Stimulated activated CD4-positive, alpha-beta T cell treated with anti-CD3 and anti-CD28 coated beads, TNF-alpha, amount 100 ng/mL, for 24 hours (primary cell): Measurements from ENCODE around the gene CD44.
"Not testable (repeated sequence)": the region's sequence is repeated elsewhere in the genome, so short reads cannot be mapped to it uniquely, and the experiment has no call there.

Experiments used
- DNase-seq, 3 experiments: peaks; one replicate each; pipeline ENCODE4 v3.0.0-alpha.2; 2020; ENCODE audit warnings: low read depth in 3 of 3

Gene CD44

DNA sequence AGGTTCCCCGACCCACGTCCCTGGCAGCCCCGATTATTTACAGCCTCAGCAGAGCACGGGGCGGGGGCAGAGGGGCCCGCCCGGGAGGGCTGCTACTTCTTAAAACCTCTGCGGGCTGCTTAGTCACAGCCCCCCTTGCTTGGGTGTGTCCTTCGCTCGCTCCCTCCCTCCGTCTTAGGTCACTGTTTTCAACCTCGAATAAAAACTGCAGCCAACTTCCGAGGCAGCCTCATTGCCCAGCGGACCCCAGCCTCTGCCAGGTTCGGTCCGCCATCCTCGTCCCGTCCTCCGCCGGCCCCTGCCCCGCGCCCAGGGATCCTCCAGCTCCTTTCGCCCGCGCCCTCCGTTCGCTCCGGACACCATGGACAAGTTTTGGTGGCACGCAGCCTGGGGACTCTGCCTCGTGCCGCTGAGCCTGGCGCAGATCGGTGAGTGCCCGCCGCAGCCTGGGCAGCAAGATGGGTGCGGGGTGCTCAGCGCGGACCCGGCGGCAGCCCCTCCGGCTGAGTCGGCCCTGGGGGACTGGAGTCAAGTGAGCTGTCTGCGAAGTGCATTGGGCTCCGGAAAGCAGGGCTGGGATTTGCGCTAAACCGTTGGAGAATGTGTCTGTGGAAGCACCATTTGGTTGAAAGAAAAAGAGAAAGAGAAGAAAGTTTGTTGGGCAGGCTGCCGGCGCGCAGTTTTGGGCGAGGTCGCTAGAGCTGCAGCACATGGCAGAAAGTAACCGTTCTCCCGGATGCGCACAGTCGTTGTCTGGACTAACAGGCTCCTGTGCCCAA, at the start of gene CD44:
Gene CD44, plus strand, starts transcription at position 229 of the 779 bp plus-strand sequence. Its CDS starts 133 bp downstream, at position 362.
- peak; percentile 60 to 74 (median 70) for DNase-seq

DNA sequence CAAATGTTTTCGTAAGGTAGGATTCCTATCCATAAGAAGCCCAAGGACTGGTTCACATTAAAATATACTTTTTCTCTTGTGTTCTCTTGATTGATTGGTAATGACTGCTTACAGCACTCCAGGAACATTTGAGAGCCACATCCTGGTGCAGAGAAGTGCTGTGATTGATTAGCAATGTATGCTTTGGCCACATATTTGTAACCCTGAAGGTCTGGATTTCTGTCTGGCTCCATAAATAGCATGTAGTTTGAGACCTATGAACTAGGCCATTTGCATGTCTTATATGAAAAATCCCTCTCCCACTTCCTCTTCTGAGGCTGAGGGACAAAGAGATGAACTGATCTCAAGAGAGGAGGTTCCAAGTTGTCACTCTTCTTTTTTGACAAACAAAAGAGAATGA, 49.3 kb upstream of the CD44 start:
- no peak for DNase-seq

DNA sequence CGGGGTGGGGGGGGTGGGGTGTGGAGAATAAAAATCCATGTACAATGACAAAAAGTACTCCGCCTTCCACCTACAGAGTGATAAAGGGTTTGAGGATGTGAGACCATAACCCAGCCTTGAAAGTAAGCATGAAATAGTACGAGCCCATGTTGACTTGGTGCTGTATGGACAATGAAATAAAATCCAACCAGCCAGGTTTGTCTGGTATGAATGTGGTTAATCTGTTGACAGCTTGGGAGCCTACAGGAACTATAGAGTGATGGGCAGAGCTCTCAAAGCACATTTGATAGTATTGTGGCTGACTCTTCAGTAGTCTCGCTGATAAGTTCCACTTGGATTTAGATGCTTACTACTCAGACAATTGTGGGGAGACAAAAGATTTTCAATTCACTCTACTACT, 48.8 kb upstream of the CD44 start:
- DNase-seq = no peak

DNA sequence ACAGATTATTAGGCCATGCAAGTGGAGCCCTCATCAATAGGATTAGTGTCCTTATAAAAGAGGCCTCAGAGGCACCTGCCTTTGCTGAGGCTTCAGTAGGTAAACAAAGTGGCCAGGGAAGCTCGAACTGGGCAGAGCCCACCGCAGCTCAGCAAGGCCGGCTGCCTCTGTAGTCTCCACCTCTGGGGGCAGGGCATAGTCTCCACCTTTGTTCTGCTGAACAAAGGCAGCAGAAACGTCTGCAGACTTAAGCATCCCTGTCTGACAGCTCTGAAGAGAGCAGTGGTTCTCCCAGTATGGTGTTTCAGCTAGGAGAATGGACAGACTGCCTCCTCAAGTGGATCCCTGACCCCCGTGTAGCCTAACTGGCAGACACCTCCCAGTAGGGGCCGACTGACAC, 48.0 kb upstream of the CD44 start:
- not testable (repeated sequence) for DNase-seq

DNA sequence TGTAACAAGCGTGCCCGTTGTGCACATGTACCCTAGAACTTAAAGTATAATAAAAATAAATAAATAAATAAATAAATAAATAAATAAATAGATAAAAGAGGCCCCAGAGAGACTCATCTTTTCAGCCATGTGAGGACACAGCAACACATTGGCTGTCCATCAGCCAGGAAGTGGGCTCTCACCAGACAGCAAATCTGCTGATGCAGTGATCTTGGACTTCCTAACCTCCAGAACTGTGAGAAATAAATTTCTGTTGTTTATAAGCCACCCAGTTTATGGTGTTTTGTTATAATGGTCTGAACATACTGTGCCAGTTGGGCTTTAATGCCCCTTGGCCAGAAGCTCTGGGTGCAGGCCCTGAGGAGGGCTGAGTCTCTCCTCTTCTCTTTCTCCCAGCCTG, 42.2 kb upstream of the CD44 start:
- no peak for DNase-seq

DNA sequence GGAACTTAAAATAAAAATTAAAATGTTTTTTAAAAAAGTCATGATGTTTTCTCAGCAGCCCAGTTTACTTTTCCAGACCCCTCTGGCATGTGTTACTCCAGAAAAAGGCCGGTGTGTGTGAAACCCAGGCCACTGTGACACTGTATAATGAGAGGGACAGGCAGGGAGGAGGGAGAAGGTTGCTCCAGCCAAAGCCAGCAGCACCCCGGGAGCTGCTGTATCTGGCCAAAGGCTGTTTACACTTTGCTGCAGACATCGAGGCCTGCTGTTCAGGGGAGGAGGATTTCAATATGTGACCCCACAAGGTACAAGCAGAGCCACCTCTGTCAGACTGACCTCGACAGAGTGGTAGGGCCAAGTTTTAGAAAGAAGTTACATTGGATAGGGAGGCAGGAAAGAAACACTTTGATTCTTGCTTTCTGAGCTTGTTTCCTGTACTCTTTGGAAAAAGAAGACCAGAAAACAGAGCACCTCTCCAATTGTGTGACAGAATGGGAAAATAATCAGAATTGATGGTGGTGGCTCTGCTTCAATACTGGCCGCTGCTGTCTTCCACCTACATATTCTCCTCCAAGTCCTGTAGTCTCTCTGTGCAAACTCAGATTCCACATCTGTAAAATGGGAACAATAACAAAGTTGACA, 41.0 kb upstream of the CD44 start:
- no peak for DNase-seq

DNA sequence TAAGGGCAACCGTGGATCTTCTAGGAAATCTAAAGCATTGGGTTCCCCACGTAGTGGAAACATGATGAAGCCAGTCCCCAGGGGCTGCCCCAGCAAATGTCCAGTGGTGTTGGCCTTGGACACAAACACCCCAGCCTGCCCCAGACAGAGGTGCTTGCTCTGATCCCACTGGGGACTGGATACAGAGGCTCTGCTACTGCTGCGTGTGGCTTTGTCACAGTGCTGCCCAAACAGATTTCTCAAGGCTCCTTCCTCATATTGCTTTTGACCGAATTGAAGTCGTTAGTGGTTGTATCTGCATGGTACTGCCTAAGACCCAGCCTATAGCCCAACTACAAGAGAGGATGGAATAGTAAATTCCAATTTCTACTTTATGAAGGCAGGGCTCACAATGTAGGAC, 40.1 kb upstream of the CD44 start:
- no peak for DNase-seq

DNA sequence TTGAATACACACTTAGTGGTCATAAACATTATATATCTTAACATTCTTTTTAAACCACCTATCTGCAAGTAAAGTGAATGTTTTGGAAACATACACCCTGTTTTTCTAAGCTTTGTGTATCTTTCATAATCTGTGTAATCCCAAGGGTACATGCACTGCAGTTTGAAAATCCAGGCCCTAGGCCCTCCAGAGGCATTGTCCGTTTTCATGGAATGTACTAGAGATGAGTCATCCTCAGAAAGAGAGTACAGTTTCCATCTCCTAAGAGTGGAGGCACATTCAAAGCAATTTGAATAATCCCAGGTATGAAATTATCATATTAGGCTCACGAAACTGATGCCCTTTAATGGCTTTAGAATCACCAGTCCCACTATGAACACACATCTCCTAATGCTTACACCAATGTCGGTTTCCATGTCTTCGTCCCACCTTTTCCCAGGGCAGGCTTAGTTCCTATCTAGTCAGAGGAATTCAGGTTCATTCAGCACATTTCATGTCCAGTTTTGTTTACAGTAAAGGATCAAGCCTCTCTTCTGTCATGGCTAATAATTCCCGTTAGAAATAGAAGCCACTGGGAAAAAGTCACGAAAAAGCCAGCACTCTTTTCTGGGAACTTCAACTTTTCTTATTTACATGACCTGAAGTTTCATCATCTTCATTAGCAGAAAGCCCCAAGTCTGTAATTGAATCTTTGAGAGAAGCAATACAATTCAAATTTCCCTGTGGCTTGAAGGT, 39.5 kb upstream of the CD44 start:
- no peak for DNase-seq

DNA sequence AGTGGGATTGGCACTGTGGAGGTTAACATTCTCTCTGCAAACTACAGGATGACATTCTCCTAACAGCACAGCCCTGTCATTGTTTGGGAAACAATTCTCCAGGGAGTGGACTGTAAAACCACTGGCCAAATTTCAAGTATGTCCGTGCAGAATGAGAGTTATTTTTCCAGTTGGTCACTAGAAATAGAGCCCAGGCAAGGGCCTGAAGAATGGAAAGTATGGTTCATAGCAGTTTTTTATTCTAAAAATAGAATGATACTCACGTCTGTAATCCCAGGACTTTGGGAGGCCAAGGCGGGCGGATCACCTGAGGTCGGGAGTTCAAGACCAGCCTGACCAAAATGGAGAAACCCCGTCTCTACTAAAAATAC, 39.0 kb upstream of the CD44 start:
- no peak for DNase-seq

DNA sequence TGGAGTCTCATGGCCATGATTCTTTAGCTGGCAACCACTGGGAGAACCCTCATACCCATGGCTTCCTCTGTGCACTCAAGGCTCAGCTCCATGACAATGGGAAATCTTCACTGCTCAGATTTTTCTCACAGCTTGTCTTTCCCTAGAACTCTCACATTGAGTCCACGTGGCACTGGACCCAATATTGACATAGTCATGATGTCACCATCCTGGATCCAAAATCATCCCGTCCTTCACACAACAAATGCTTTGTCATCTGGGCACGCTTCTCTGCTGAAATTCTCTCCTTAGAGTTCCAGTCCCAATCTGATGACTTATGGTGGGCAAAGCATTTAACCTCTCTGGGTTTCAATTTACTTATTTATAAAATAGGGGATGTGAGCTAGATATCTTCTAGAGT, 37.7 kb upstream of the CD44 start:
- DNase-seq = no peak

DNA sequence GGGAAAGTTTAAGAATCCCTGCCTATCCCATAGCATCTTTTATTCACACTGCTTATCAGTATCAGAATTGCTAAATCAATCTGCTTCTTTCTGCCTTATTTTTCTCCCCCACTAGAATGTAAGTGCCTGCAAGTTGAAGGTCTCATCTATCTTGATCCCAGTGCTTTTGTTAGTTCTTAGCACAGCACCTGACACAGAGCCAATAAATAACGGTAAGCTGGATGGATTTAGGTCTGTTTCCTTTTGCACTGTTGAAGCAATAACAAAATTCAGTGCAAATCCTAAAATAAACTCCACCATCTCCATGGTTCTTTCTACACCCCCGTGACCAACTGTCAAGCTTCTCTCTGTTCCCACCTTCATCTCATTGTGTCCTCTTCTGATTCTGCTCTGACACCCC, 36.7 kb upstream of the CD44 start:
- no peak for DNase-seq

DNA sequence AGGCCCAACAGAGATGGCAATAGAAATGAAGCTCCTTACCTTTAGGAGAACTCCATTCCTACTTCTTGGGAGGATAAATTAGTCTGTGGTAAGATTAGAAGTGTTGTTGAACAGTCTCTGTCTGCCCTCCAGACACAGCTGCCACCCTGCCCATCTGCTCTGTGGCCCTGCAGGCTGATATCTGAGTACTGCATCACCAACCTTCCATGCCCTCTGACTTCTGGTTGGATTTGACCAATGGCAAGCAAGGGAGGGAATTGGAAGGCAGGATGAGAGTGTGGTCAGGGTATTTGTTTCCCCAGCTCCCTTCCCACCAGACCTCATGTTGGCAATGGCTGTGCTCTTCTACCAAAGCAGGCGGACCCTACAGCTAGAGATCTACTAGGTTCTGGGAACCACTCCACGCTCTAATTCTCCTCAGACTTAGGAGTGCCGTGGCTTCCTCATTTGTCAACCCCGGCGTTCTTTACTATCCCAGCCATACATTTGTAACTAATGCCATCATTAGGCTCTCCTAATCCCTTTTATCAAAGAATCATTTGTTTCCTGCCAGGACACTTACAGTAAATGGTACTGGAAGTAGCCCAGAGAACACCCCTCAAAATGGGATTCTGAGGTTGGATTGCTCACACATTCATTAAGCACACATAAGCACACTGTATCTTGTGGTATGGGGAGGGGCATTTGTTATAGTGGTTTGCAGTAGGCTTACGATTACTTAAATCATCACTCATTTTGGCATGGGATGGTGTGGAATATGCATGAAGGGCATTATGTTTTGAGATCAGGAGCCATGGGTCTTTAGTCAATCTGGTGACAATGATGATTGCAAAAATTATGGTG, 35.4 kb upstream of the CD44 start:
- no peak for DNase-seq

DNA sequence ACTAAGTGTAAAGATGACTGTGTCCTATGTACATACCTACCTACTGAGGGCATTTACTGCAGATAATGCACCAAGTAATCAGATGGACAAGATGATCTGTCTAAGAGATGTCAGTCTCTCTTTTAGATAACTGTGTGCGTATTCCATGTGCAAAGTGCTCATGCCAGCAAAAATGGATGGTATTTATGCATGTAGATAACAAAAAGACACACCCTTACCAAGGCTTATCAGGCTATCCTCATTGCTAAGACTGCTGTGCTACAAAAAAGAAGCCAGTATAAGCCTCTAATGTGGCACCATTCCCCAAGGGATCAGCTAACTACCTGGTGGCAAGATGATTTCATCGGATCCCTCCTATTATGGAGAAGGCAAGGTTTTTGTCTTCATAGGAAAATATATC, 34.3 kb upstream of the CD44 start:
- DNase-seq = no peak

DNA sequence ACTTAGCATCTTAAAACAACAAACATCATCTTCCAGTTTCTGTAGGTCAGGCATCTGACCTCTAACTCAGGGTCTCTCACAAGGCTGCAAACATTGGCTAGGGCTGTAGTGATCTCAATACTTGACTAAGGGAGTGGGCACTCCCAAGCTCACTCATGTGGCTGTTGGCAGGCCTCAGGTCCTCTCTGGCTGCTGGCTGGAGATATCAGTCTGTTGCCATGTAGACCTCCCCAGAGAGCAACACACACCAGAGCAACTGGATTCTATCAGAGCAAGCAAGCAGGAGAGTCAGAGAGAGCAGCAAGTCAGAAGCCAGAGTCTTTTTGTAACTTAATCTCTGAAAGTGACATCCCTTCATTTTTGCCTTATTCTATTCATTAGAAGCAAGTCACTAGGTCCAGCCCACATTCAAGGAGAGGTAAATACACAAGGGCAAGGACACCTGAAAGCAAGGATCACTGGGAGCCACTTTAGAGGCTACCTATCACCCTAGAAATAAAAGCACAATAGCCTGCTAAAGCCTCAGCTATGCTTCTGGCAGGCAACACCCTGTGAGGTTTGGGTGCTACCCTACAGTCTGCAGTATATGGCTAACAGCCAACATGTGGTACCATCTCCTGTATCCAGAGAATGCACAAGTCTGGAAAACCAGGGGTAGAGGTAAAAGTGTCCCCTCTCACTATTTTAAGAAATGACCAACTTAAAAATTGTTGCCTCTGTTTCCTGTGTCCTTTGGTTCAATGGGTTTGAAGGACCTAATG, 33.5 kb upstream of the CD44 start:
- no peak for DNase-seq

DNA sequence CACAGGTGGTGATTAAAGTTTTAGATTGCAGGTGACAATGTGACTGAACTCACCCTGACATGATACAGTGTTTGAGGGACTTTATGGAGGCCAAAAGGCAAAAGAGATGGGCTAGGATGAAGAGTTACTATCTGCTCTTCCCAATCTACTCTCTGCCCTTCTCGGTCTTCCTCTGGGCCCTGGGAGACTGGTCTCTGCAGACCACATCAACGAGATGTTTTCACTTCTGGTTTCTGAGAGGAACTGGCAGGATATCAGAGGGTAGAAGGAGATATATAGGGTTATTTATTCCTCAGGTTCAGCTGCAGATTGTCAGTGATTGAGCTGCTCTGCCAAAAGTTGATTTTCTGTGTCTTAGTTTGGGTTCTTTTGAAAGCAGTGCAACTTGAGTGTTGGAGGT, 32.4 kb upstream of the CD44 start:
- DNase-seq = no peak

DNA sequence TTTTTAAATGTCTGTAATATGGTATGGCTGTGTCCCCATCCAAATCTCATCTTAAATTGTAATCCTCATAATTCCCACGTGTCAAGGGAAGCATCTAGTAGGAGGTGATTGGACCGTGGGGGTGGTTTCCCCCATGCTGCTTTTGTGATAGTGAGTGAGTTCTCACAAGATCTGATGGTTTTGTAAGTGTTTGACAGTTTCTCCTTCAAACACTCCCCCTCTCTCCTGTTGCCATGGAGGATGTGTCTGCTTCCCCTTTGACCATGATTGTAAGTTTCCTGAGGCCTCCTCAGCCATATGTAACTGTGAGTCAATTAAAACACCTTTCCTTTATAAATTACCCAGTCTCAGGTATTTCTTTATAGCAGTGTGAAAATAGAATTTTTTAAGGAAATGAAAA, 31.1 kb upstream of the CD44 start:
- no peak for DNase-seq

DNA sequence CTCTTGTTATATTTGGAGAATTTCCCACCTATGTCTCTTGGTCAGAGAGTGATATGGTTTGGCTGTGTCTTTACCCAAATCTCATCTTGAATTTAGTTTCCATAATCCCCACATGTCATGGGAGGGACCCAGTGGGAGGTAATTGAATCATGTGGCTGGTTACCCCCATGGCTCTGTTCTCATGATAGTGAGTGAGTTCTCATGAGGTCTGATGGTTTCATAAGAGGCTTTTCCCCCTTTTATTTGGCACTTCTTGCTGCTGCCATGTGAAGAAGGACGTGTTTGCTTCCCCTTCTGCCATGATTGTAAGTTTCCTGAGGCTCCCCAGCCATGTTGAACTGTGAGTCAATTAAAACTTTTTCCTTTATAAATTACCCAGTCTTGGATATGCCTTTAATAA, 30.6 kb upstream of the CD44 start:
- DNase-seq = not testable (repeated sequence)

DNA sequence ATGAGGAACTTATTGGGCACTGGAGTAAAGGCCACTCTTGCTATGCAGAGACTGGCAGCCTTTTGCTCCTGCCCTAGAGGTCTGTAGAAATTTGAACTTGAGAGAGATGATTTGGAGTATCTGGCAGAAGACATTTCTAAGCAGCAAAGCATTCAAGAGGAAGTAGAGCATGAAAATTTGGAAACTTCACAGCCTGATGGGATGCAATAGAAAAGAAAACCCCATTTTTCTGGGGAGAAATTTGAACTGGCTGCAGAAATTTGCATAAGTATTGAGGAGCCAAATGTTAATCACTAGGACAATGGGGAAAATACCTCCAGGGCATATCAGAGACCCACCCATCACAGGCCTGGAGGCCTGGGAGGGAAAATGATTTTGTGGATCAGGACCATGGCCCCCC, 29.9 kb upstream of the CD44 start:
- no peak for DNase-seq

DNA sequence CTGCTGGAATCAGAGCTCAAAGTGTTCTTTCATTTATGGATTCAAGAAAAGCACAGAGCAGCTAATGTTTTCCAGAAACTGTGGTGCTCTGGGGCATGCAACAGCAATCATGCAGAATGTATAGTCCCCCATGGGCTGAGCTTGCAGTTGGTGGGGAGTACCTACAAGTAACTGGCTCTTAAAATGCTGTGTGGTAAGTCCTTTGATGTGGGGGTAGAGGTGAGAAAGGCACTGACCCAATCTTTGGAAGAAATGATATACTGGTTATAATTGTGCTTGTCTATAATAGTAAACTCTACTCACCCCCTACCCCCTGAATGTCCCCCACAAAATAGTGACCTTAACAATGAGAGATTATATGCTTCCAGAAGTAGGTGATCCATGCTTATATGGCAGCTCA, 29.1 kb upstream of the CD44 start:
- DNase-seq = no peak

DNA sequence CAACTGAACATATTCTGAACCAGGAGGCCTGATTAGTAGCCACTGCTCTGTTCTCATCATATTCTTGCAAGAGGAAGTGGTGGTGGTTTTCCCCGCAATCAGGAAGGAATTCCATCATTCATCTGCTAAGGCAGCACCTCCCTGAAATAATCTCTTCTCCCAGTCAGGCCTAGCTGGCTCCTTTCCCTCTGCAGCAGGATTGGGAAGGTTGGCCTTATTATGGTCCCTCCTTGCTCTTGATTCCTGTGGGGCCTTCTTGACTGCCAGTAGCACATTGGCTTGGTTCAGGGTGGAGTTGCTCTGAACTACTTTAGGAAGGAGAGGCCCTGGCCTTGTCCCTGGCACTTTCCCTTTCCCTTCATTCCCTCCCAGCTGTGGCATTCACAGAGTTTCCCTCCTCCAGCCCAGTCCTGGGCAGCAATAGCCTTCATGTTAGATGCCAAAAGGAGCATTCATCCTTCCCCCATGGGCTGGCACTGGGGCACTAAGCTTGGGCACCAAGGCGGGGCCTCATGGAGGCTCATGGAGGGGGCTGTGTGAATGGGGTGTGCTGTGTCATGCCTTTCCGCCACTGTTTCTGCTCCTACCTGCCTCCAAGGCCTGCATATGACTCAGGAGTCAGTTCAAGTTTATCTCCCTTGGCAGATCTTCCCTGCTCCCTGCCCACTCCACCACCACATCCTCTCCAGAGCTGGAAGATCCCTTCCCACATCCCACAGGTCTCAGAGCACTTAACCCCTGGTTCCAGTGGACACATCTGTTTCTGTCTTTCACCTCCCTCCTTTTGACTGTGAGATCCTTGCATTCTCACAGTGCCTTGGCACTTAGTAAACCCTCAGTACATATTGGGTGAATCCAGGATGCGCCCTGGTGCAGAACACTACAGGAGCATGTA, 27.6 kb upstream of the CD44 start:
- no peak for DNase-seq
